Esophagus squamous epithelium (tissue), 5 donors: Measurements from ENCODE around the gene SENP3. TPM values are rescaled to one million over a fixed set of nuclear protein-coding genes. Genes with fewer than 3 reads are reported as not detected.

Experiments
- DNase-seq: peaks from one replicate; lab custom pipeline; 2025; lab: John Stamatoyannopoulos, UW
- H3K27ac ChIP-seq, 4 donors: fragments of 200-600 bp; sonication (generic); one replicate each; pipeline ENCODE4 v1.5.1; 2016 to 2019; ENCODE audit warnings: mild to moderate bottlenecking in 1 of 4
- H3K27me3 ChIP-seq, 4 donors: fragments of 200-600 bp; sonication (generic); 1 replicate in 3 of 4; 2 replicates in 1 of 4; pipeline versions ENCODE4 v1.5.1 to v1.6.0; 2017 to 2021; ENCODE audit warnings: antibody characterized with exemption in 1 of 4
- H3K36me3 ChIP-seq, 3 donors: fragments of 200-600 bp; sonication (generic); one replicate each; pipeline ENCODE4 v1.5.1; 2016 to 2019
- H3K4me1 ChIP-seq, 3 donors: fragments of 200-600 bp; sonication (generic); one replicate each; pipeline ENCODE4 v1.5.1; 2017 to 2019
- H3K4me3 ChIP-seq, 4 donors: fragments of 200-600 bp; sonication (generic); 1 replicate in 3 of 4; 2 replicates in 1 of 4; pipeline ENCODE4 v1.5.1; 2016 to 2019; ENCODE audit warnings: mild to moderate bottlenecking in 2 of 4, moderate library complexity in 1 of 4
- H3K9me3 ChIP-seq, 3 donors: fragments of 200-600 bp; sonication (generic); one replicate each; pipeline ENCODE4 v1.5.1; 2016 to 2019
- POLR2A ChIP-seq, 4 donors: fragments of 450-650 bp; IDR thresholded peaks; one replicate each; pipeline ENCODE4 v1.6.1; 2017; ENCODE audit warnings: antibody characterized with exemption in 4 of 4, mild to moderate bottlenecking in 4 of 4, moderate library complexity in 3 of 4
- WGBS, 2 donors: methylation state at CpG; one replicate each; pipeline ENCODE4 v1.1.5; 2018; 5-methylcytosine and 5-hydroxymethylcytosine counted together
- intact Hi-C: fragments of 100-400 bp; cut with DNase I; formaldehyde crosslinking; loops from one replicate; pipeline ENCODE4 v1.15.0; 2022
- total RNA-seq, 4 donors: library from RNA; depleted of rRNA; stranded (reverse); fragments of >200 nt; gene quantifications; one replicate each; pipeline ENCODE4 v1.1.0, GENCODE V29; 2016
- TF ChIP-seq, protein P1 (sequence below), 6 experiments: fragments of 450-650 bp in 4 of 6; fragments of 200-600 bp in 2 of 6; sonication (generic) in 2 of 6; IDR thresholded peaks; one replicate each; pipeline ENCODE4 v1.5.1; 2016 to 2019; ENCODE audit warnings: antibody characterized with exemption in 6 of 6, mild to moderate bottlenecking in 4 of 6, moderate library complexity in 4 of 6
- donor health status: DM: yes; HTN: yes; CAD: no.

The SENP3 gene
- total RNA-seq, 4 donors from 2014 or later: 32.1 to 65.4 (median 48.3) TPM

DNA sequence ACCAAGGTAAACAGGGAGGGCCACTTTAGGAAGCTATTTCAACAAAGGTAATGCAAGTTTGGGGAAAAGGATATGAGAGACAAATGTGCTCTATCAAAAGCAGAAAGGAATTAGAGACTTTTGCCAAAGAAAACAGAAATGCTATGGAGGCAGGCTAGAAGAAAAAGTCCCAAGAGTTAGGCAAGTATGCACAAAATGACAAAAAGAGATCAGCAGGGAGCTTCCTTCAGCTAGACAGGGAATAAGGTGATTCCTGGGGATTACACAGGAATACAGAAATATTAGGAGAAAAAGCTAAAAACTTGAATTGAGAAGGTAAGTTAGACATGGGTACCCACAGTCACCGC, 50.5 kb downstream of the SENP3 start:
- Histone ChIP-seq H3K36me3 (peaks cover 0 to 20% (median 0%) of the 10 kb centered on the region in 3 donors), H3K27me3 (no peaks in the 10 kb centered on the region), H3K4me1 (peaks cover 21 to 62% (median 27%) of the 10 kb centered on the region in 3 donors), H3K27ac (peak overlapping the region in 1 of 4 donors; percentile 9), H3K9me3 (no peaks in the 10 kb centered on the region), H3K4me3 (no peak overlapping the region)
- TF ChIP-seq, protein P1, sequence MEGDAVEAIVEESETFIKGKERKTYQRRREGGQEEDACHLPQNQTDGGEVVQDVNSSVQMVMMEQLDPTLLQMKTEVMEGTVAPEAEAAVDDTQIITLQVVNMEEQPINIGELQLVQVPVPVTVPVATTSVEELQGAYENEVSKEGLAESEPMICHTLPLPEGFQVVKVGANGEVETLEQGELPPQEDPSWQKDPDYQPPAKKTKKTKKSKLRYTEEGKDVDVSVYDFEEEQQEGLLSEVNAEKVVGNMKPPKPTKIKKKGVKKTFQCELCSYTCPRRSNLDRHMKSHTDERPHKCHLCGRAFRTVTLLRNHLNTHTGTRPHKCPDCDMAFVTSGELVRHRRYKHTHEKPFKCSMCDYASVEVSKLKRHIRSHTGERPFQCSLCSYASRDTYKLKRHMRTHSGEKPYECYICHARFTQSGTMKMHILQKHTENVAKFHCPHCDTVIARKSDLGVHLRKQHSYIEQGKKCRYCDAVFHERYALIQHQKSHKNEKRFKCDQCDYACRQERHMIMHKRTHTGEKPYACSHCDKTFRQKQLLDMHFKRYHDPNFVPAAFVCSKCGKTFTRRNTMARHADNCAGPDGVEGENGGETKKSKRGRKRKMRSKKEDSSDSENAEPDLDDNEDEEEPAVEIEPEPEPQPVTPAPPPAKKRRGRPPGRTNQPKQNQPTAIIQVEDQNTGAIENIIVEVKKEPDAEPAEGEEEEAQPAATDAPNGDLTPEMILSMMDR (IDR thresholded peaks at IDR 0.05): no peak
- TF ChIP-seq POLR2A (IDR thresholded peaks at IDR 0.05): no peak
- 90 to 95% methylated on average over 1 of the region's 1 CpG for WGBS, 2 donors
- no peak for DNase-seq
- intact Hi-C loops: no loop called here

GRCh38 chr17:7613769-7614424, 52.2 kb downstream of the SENP3 start:
- peaks cover 21 to 59% (median 27%) of the 10 kb centered on the region in 3 donors for H3K4me1 ChIP-seq

GRCh38 chr17:7614425-7615264, 52.9 kb downstream of the SENP3 start, which contains the start of gene FXR2:
TSS of gene FXR2 (minus strand) at chr17:7614897. CDS start at chr17:7614532, 365 bp downstream.
- DNase-seq: peak; percentile 96
- H3K4me1 ChIP-seq: peaks cover 21 to 52% (median 27%) of the 10 kb centered on the region in 3 donors
- TF ChIP-seq, protein P1 (IDR thresholded peaks at IDR 0.05): peak; percentile 38 to 89 (median 72)
- TF ChIP-seq POLR2A (IDR thresholded peaks at IDR 0.05): peak in 3 of 4 donors; percentile 86 to 94 (median 89)
- intact Hi-C loops: no loop called here
- H3K36me3 ChIP-seq: peaks cover 0 to 11% (median 0%) of the 10 kb centered on the region in 3 donors
- no peaks in the 10 kb centered on the region for H3K27me3 ChIP-seq
- 0 to 1% methylated on average over 22 to 31 of the region's 93 CpGs for WGBS, 2 donors
- peak within 1 kb of the TSS; percentile 92 to 100 (median 98) for H3K27ac ChIP-seq
- peak within 1 kb of the TSS; percentile 81 to 96 (median 86) for H3K4me3 ChIP-seq
- H3K9me3 ChIP-seq: no peaks in the 10 kb centered on the region

More at GRCh38 chr17:7613769-7614424, 52.2 kb downstream of the SENP3 start:
- TF ChIP-seq POLR2A (IDR thresholded peaks at IDR 0.05): no peak
- TF ChIP-seq, protein P1 (IDR thresholded peaks at IDR 0.05): no peak
- Histone ChIP-seq H3K4me3 (peak overlapping the region; percentile 81 to 96 (median 86)), H3K27ac (peak overlapping the region; percentile 92 to 100 (median 98)), H3K27me3 (no peaks in the 10 kb centered on the region), H3K9me3 (no peaks in the 10 kb centered on the region), H3K36me3 (peaks cover 0 to 11% (median 0%) of the 10 kb centered on the region in 3 donors)
- intact Hi-C loops: no loop called here
- WGBS, 2 donors: 7 to 9% methylated on average over 12 to 20 of the region's 20 CpGs
- no peak for DNase-seq

GRCh38 chr17:7615265-7615747, 53.6 kb downstream of the SENP3 start:
- peak overlapping the region; percentile 21 to 96 (median 82) for H3K4me3 ChIP-seq
- peaks cover 21 to 45% (median 27%) of the 10 kb centered on the region in 3 donors for H3K4me1 ChIP-seq
- intact Hi-C loops: no loop called here
- WGBS, 2 donors: 5% methylated on average over 26 to 28 of the region's 28 CpGs
- H3K27ac ChIP-seq: peak overlapping the region; percentile 92 to 100 (median 98)
- DNase-seq: no peak
- peaks cover 0 to 7% (median 0%) of the 10 kb centered on the region in 3 donors for H3K36me3 ChIP-seq
- H3K27me3 ChIP-seq: no peaks in the 10 kb centered on the region
- no peaks in the 10 kb centered on the region for H3K9me3 ChIP-seq
- TF ChIP-seq, protein P1 (IDR thresholded peaks at IDR 0.05): no peak
- no peak for TF ChIP-seq POLR2A (IDR thresholded peaks at IDR 0.05)
